AML-193 (cell line): Measurements from ENCODE around the gene TUBB4B.

Experiments used
- DNase-seq, 2 experiments: peaks; one replicate each; lab custom pipeline; 2025; lab: John Stamatoyannopoulos, UW

The TUBB4B gene

GRCh38 chr9:137212520-137212919 is 28.6 kb upstream of the TUBB4B start:
- no peak for DNase-seq

- no peak for DNase-seq
Observed at GRCh38 chr9:137213160-137214060, 27.7 kb upstream of the TUBB4B start.

GRCh38 chr9:137214620-137215019 is 26.5 kb upstream of the TUBB4B start:
- DNase-seq = no peak

DNA sequence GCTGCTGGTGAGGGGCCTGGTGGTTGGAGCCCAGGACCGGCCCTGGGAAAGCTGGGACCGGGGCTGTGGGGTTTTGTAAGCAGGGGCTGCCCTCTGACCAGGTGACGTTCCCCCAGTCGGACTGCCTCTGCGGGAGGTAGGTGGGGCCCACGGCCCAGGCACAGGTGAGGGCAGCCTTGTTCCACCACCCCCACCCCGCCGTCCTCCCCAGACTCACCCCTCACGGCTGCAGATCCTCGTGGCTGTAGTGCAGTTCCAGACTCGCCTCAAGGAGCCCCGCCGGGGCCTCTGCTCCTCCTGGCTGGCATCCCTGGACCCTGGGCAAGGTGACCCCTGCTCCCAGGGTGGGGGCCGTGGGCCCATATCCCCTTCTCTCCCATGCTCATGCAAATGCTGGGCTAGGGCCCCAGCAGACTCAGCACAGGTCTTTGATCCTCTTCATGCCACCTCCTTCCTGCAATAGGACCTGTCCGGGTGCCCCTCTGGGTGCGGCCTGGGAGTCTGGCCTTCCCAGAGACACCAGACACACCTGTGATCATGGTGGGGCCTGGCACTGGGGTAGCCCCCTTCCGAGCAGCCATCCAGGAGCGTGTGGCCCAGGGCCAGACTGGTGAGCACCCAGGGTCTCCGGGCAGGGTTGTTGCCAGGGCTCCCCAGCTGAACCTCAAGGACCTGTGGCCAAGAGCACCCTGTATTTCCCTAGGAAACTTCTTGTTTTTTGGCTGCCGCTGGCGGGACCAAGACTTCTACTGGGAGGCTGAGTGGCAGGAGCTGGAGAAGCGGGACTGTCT is 25.7 kb upstream of the TUBB4B start:
- no peak for DNase-seq

GRCh38 chr9:137216188-137216965 is 24.7 kb upstream of the TUBB4B start:
- no peak for DNase-seq

- no peak for DNase-seq
Observed at GRCh38 chr9:137217276-137218211, 23.5 kb upstream of the TUBB4B start.

GRCh38 chr9:137218212-137218753 is 22.8 kb upstream of the TUBB4B start:
- no peak for DNase-seq

DNA sequence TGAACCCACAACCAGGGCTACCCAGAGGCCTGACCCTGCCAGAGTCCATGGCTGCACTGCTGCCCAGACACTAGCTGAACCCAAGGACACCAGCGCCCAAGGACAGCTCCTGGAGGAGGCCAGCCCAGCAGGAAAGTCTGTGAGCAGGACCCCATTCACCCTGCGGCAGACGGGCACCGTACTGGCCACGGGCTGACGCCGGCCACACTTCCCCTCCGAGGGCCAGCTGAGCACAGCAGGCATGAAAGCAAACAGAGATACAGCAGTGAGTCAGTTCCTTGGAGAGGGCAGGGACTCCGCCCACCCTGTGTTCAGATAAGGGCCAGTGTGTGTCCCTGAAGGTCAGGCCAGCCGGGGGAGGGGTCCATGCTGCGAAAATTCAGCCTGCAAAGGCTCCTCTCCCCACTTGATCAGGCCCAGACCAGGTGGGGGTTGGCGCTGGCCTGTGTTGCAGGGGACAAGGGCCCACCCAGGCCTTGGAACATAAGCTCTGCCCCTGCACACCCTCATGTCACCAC is 22.3 kb upstream of the TUBB4B start:
- DNase-seq = no peak

GRCh38 chr9:137219757-137220316 is 21.2 kb upstream of the TUBB4B start:
- DNase-seq = no peak

- DNase-seq = no peak
Observed at GRCh38 chr9:137220317-137221094, 20.6 kb upstream of the TUBB4B start.

- DNase-seq = no peak
Observed at GRCh38 chr9:137221095-137221505, 20.0 kb upstream of the TUBB4B start.

DNA sequence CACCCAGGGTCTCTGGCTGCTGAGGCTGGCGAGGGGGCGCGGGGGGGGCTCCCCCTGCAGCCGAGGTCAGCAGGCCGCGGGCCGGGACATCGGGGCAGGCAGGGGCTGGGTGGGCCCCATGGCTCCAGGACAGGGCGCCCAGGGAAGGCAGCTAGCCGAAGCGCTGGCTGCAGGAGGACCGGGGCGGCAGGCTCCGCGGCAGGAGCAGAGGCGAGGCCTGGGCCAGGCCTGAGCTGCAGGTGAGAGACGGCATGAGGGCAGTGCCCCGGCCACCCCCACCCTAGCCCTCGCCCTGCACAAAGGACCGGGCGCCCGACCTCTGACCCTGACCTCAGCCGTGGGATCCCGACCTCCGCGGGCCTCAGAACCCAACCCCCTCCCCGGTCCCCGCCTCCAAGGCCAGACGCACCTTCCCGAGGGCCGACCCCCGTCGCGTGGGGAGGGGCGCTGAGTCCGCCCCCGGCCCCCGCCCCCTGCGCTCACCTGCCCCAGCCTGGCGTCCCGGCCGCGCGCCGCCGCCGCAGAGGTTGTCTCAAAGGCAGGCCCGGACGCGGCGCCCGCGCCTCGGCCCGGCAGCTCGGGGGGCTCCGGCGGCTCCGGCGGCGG is 19.5 kb upstream of the TUBB4B start:
- DNase-seq = no peak

- DNase-seq = no peak
Observed at GRCh38 chr9:137222190-137223077, 18.7 kb upstream of the TUBB4B start, which contains the start of gene RNF208. Gene RNF208 (minus strand): TSS chr9:137222240. CDS start chr9:137221212, 1,028 bp downstream.

DNA sequence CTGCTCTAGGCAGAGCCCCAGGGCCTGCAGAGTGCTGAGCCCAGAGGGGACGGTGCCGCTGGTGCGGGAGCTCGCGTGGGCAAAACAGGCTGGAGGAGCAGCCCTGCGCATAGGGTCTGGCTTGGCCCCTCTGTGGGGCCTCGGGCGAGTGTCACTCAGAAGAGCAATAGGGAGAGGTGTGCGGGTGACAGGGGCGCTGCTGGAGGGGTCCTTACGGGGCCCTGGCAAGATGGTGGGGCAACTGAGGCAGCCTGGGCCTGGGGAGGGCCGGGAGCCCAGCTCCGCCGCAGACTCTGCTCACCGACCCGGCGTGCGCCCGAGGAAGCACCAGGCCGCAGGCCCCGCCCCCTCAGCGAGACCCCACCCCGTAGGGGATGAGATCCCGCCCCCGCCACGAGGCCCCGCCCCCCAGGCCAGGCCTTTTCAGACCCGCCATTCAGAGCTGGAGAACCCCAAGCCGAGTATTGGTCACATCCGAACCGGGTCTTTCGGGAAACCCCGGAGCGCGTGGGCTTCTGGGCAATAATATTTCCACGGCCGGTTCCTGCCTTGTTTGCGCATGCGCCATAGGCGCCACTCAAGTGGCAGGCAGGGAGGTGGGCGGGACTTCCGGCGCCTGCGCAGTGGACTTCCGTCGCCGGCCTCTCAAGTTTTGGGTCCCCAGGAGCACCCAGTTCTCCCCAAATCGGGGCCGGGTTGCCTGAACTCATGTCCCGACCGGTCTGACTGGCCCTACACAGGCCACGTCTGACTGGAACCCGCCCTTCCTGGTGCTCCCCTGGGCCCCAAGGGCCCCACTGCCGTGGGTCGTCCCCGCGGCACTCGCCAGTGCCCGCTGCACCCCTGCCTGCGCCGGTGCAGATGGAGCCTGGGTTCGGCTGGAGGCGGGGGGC is 17.8 kb upstream of the TUBB4B start:
- DNase-seq = peak; percentile 95 to 97

DNA sequence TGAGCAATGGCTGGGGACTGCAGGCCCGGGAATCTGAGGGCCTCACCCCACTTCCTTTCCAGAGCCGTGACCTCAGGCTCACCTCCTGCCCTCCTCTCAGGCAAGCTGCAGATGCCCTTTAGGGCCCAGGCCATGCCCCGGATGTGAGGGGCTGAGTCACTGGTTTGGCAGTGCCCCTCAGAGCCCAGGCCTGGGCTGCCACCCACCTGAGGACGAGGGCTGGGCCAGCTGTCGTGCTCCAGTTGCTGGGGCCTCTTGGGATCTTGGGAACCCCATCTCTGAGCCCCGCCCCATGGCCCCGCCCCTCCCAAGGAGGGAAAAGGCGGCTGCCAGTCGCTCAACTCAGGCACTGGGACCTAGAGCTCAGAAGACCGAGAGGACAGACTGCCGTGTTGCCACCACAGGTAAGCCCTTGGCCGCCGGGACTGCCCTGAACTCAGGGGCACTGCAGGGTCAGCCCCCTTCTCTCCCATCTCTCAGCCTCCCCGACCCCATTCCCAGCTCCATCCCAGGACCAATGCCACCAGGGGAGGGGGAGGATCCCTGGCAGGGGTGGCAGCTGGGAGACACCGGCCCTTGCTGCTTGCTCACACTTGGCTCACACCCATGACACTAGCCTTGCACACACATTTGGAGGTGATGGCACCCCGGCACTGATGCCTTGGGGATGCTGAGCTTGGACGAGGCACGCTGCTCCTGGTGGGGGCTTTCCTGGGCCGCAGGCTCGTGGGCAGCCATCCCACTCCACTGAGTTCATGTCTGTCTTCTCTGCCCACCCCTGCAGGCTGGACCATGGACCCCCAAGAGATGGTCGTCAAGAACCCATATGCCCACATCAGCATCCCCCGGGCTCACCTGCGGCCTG is 16.0 kb upstream of the TUBB4B start, which contains the start of gene CYSRT1:
Gene CYSRT1, plus strand, starts transcription at position 345 of the 865 bp plus-strand sequence. Its CDS starts 448 bp downstream, at position 793.
- DNase-seq = no peak
